HG03135 (cell line): ENCODE measurements around the gene RGL4.
"Not testable (repeated sequence)": the region's sequence is repeated elsewhere in the genome, so short reads cannot be mapped to it uniquely, and the experiment has no call there.

Source experiments
- ATAC-seq: cut with Tn5 transposase; IDR thresholded peaks from one replicate; pipeline ENCODE4 v1.9.1; 2021; ENCODE audit warnings: mild to moderate bottlenecking, moderate library complexity; ENCODE audit not compliant: unreplicated experiment

RGL4 gene

GRCh38 chr22:23690713-23691112, at the start of gene RGL4:
Gene RGL4 (plus strand): TSS chr22:23691013. CDS start chr22:23692031, 1,018 bp downstream.
- no peak for ATAC-seq

- not testable (repeated sequence) for ATAC-seq
These were observed 44.3 kb upstream of the RGL4 start for GRCh38 chr22:23646526-23646925.

- ATAC-seq = no peak
These were observed 41.7 kb upstream of the RGL4 start for GRCh38 chr22:23649071-23649501.

GRCh38 chr22:23651676-23652075, 39.1 kb upstream of the RGL4 start:
- ATAC-seq = no peak

GRCh38 chr22:23652286-23652685, 38.5 kb upstream of the RGL4 start:
- ATAC-seq = no peak

- ATAC-seq = no peak
These were observed 38.1 kb upstream of the RGL4 start for GRCh38 chr22:23652711-23653110.

GRCh38 chr22:23655891-23656475, 34.8 kb upstream of the RGL4 start:
- no peak for ATAC-seq

- no peak for ATAC-seq
These were observed 33.1 kb upstream of the RGL4 start for GRCh38 chr22:23657727-23658126.

GRCh38 chr22:23660381-23660780, 30.4 kb upstream of the RGL4 start:
- ATAC-seq = not testable (repeated sequence)

GRCh38 chr22:23670378-23671295, 20.2 kb upstream of the RGL4 start:
- no peak for ATAC-seq

GRCh38 chr22:23671387-23671786, 19.4 kb upstream of the RGL4 start:
- ATAC-seq = not testable (repeated sequence)

GRCh38 chr22:23672307-23673049, 18.3 kb upstream of the RGL4 start:
- ATAC-seq = not testable (repeated sequence)

- ATAC-seq = no peak
These were observed 17.7 kb upstream of the RGL4 start for GRCh38 chr22:23673050-23673620.

- no peak for ATAC-seq
These were observed 16.8 kb upstream of the RGL4 start for GRCh38 chr22:23673826-23674690.

GRCh38 chr22:23674886-23675501, 15.8 kb upstream of the RGL4 start:
- not testable (repeated sequence) for ATAC-seq

- no peak for ATAC-seq
These were observed 15.1 kb upstream of the RGL4 start for GRCh38 chr22:23675502-23676415.

- not testable (repeated sequence) for ATAC-seq
These were observed 13.7 kb upstream of the RGL4 start for GRCh38 chr22:23676841-23677700.

GRCh38 chr22:23677701-23677995, 13.2 kb upstream of the RGL4 start:
- ATAC-seq = no peak
